CD1c-positive myeloid dendritic cell (primary cell): ENCODE results near the gene FHOD1.
A peak's percentile ranks its signal among the peaks of the same experiment; 100 is the strongest.

Experiments used
- DNase-seq: peaks from one replicate; pipeline ENCODE4 v3.0.0-alpha.2; 2016; ENCODE audit errors: extremely low spot score

The FHOD1 gene

DNA sequence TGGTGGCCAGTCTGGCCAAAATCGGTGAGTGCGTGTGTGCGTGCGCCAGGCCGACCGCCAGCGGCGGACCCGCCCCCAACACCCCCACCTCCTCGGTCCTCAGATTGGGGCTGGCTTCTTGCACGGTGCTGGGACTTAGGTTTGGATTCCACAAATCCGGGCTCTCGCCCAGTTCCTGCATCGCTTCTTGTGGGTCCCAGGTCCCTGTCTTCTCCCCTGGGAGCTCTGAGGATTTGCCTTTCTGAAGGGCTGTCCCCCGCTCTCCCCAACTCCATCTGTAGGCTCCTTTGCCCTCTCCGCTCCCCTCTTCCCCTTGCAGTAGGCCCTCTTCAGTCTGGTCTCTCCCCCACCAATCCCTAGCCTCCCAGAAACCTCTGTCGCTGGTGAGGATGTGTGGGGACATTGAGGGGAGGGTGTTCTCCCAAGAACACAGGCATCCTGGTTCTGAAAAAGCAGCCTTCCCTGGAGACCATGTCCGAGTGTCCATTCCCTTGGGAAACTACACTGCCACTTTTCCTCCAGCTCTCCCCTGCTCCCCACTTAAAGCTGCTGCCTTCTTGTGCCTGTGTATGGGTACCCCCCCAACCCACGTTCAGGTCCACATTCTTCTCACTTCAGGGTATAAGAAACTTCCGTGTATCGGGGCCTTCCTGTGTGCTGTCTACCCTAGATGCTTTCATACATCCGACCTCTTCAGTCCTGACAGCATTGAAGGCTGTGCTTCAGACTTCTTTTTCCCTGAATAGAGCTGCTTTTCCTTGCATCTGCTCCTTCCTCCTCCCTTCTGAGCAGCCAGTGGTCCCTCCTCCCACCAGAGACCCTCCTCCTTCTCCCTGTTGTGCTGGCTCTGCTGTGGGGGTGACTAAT, 2.1 kb upstream of the FHOD1 start:
- DNase-seq = no peak

DNA sequence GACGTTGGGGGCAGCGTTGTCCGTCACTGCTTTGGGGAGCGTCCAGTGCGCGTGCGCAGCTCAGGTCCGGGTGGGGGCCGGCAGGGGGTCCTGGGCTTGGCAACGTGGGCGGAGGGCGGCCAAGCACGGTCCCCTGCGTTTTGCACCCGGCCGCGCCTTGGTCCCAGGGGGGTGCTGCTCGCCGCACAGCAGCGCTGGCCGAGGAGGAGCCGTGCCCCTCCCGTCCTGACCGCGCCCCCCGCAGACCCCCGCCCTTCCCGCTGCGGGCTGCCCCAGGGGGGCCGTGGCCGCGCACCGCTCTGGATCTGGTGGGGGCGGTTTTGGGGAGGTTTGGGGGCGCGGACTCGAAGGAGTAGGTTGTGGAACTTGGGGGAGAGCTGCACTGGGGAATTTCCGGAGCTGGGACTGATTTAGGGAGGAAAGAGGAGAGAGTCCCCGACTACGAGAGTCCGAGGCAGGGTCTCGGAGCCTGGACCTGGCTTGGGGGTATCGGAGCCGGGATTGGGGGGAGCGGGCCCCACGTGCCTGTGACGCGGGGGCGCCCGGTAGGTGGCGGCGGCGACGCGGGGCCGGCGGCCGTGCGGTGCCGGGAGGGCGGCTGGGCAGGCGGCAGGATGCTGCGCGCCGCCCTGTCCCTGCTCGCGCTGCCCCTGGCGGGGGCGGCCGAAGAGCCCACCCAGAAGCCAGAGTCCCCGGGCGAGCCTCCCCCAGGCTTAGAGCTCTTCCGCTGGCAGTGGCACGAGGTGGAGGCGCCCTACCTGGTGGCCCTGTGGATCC, 1.3 kb upstream of the FHOD1 start, which contains the start of gene SLC9A5:
Gene SLC9A5, plus strand, starts transcription at position 579 of the 777 bp plus-strand sequence. Its CDS starts 36 bp downstream, at position 615.
- DNase-seq = peak; percentile 28

DNA sequence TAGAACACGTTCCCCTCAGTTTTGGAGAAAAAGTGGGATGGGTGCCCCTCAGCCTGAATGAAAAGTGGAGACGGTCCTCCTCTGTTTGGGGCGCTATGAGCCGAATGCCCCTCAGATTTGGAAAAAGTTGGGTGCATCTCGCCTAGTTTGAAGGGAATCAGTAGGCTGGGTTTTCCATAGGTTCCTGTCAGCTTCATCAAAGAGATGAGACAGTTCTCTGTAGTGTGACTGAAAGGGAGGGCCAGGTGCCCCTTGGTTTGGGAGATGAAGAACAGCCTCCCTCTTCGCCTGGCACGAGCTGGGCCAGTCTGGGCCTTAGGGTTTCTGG, 756 bp upstream of the FHOD1 start:
- DNase-seq = no peak

DNA sequence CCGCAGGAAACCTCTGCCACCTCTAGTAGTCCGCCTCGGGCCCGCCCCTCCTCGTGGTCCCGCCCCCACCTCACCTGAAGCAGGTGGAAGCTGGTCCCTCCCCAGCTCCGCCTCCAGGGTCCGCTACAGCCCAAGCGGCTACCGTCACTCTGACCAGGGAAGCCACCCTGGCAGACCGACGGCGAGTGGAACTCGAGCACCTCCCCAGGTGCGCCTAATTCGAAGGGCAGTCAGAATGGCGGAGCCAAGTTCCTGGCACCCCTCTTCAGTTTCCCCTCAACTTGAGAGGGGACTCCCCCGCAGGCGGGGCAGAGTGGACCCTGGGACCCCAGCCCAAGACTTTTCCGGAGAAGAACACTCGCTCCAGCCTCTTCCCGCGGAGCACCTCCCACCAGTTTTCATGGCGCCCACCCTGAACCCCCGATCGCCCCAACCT, 507 bp downstream of the FHOD1 start:
- DNase-seq = no peak

DNA sequence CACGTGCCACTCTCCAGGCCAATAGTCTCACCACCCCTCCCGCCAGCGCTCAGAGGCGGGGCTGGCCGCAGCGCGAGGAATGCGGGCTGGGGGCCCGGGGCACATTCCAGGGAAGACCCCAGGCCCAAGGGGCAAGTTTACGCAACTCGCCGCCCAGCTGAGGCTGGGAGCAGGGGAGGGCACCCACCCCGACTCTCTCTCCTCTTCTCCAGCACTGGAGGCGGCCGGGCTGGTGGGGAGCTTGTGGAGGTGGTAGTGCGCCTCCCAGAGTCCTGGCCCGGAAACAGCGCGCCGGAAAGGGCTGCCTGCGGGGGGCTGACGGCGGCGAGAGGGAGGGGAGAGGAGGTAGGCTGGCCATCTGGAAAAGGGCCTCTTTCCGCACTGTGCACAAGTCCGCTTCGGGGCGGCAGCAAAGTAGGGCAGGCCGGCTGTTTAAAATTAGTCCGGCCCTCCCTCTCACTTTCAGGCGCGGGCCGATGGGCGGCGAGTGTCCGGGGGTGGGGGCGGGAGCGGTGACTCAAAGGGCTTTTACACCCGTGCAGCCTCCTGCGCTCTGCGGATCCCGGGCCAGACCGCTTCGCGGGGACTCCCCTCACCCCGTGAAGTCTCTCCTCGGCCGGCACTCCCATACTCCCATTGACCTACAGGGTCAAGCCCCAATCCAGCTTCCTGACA, 1.1 kb downstream of the FHOD1 start:
- DNase-seq = peak; percentile 86

DNA sequence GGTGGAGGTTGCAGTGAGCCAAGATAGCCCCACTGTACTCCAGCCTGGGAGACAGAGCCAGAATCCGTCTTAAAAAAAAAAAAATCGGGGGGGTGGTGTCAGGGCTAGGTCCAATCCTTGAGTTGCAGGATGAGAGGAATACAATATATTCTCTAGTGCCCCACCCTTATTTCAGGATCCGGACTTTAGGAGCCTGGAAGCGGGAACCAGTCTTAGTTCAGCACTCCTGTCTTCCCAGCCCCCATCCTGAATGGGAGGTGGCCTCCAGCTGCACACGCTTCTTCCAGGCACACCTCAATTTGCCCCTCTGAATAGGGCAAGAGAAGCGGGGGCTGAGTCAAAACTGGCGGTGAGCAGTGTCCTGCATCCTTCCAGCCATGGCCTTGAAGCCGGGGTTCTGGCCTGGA, 1.6 kb downstream of the FHOD1 start:
- DNase-seq = no peak

DNA sequence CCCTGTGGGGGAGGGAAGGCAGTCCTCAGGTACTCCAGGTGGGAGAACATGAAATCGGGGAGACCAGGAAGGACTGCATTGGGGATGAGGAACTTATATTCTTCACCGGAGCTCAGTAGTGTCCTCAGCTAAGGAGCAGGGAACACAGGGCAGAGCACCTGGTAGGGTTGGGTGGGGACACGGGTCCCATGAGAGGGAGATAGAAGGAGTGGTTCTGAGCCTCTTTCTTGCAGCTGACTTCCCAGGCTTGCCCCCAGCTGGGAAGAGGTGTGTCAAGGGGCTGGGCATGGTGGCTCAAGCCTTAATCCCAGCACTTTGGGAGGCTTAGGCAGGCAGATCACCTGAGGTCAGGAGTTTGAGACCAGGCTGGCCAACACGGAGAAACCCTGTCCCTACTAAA, 2.1 kb downstream of the FHOD1 start:
- no peak for DNase-seq

DNA sequence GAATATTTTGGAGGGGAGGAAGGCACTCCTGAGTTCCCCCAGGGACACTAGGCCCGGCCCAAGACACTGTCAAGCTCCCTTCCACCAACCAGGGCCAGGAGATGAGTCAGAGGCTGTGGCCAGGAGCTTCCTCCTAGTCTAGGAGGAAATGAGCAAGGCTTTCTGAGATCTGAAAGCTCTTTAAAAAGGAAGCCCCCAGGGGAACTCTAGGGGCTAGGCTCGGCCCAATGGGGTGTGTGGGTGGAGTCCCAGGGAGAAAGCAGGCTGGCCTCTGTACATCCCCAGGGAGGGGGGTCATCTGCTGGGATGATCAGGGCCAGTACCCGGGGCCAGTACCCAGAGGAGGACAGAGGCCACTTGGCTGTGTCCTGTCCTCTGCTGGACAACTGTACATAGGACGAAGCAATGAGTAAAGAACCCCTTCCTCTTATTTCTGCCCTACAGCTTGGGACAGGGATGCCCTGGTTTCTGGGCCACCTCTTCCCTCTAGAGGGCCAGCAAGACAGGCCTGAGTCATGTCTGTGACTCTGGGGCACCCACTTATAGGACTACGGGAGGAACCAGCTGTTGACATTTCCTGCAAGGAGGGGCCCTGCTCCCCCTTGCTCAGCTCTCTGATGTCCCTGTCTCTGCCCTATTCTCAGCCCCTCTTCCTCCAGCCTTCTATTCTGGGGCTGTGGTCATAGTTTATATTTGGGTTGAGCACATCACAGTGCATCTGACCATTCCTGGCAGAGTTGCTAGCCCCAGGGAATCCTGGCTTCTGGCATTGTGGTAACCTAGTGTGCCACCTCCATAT, 2.7 kb downstream of the FHOD1 start:
- DNase-seq = peak; percentile 97

DNA sequence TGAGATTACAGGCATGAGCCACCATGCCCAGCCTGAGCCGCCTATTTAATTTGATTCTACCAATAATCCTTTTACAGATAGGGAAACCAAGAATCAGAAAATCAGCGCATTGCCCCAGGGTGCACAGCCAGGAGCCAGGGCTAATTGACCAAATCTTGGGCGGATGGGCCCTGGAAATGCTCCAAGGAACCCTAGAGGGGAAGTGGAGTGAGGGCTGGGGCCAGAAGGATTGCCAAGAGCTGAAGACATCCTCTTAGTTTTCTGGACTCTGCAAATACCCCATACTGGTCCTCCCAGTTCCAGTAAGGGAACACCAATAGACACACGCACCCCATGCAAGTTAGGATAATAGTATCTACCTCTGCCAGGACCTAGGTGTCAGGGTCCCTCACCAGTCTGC, 3.8 kb downstream of the FHOD1 start:
- DNase-seq = peak; percentile 63

DNA sequence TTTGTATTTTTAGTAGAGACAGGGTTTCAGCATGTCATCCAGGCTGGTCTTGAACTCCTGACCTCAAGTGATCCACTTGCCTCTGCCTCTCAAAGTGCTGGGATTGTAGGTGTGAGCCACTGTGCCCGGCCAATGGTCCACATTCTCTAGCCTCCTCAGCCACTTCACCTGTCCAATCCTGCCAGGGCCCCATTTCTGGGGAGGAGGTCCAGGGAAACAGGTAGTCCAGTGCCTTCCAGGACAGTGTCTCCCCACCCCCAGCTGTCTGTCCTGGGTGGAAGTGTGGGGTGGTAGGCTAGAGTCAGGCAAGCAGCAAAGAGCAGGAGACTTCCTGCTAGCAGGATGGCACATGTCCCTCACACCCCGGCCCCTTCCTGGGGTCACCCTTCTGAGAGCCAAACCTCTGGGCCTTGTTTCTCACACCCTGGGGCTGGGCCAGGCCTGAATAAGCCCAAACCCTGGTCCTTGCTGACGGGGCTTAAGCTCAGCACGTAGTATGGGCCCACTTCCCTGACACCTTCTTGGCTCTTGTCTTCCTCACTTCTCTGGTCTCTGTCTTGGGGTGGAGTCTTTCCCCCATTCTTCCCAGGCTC, 5.0 kb downstream of the FHOD1 start:
- no peak for DNase-seq

DNA sequence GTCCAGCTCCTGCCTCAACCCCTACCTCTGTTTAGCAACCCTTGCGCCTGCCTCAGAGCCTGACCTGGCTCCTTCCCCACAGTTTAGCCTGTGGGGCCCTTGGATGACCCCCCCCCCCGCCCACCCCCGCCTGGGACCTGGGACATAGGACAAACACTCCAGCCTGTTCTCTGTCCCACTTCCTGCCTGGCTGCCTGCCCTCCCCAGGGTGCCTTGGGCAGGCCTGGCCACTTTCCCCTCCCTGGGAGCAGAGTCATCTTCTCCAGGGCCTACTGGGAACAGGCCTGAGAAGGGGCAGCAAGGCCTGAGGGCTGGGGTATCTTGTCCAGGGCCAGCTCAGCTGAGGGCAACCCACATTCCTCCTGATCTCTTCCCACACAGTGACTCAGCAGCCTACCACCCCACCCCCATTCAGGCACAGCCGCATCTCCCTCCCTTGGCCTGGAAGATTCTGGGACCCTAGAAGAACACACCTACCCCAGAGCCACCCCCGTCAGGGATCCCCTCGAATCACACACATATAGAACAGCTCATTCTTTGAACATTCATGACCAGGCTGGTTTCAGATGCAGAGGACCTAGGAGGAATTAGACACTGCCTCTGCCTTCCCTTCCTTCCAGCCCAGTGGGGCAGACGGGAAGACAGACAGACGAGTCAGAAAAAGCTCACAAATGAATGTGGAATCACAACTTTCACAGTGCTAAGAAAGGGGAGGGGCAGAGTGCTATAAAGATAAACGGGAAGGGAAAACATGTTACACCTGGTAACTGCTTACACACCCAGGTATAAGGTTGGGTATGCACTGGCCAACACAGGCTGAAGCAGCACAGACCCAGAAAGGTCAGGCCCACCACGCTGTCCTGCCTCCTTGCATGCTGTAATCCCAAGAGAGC, 6.0 kb downstream of the FHOD1 start:
- DNase-seq = peak; percentile 36

DNA sequence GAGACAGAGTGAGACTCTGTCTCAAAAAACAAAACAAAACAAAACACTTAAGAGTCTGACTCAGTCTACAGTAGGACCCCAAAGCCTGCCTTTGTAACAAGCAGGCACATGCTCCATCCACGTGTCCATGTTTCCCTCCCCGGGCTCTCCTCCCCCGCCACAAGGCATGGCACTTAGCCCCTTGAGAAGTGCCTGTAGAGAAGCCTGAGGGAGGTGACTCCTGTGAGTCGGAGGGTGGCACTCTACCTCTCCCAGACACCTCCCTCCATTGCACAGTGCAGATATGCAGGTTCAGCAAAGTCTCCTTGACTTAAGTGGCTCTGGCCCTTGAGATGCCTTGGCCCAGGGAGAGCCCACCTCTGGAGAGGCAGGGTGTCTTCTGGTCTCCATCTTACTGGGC, 6.8 kb downstream of the FHOD1 start:
- no peak for DNase-seq

DNA sequence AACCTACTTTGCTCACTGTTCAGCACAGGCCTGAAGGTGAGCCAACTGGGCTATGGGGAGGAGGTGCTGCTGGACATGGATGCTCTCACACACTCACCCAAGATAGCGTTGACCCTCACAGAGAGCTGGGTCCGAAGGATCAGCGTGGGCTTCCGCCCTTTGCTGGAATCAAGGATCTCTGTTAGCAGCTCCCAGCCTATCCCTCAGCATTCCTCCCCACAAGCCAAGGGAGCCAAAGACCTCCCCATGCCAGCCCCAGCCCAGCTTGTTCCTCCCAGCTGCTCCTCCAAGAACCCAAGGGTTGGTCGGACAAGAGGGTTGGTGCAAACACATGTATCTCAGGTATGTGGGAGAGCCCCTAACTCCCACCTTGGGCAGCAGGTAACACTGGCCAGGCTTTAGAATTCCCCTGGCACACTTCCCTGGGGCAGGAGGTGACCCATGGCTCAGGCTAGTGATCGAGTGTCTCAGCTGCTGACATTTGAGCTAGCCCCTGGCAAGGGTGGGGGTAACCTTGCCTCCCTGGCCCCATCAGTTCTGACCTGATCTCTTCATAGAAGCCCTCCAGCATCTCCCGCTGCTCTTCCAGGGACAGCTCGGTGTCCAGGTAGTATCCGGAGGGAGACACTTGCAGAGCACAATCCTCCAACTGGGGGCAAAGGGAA, 8.3 kb downstream of the FHOD1 start:
- DNase-seq = no peak

DNA sequence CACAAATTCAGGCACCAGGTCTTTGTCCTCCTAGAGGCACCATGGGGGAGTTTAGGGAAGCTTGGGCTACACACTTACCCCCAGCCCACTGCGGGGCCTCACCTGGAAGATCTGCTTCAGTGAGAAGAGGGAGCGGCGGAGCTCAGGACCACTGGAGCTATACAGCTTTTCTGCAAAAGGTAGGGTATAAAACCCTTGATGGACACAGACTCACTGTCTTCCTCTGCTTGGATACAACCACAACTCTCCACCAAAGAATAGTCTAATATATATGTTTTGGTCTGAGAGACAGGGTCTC, 9.1 kb downstream of the FHOD1 start:
- no peak for DNase-seq

DNA sequence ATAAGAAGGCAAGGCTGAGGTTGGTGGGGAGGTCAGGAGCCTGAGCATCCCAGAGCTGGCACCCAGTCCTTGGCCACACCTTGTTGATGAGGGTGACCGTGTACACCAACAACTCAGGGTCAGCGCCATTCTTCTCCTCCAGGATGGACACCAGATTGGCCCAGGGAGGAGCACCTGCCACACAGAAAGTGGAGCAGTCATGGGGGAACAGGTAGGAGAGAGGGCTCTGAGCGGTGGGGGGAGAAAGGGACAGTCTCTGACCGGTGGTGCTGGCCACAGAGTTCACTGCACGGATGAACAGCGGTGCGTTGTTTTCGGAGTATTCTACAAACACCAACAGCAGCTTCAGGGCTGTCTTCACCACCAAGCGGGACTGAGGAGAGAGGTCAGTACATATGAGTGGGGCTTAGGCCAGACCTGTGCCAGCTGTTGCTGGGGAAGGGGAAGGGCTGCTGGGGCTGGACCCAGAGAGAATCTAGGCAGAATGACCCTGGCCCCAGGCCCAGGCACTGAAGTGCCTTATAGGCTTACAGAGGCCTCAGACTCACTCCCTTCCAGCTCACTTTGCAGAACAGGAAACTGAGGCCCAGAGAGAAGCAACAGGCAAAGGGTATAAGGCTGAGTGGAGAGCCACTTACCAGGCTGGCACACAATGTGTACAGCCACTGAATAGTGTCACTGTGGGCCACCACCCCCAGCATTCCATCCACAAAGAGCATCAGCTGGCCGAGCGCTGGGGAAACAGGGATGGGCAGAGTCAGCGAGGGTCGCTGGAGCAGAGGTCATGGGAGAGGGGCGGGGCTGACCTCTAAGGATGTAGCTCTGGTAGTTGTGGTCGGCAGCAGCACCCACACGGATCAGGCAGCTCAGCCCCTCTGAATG, 9.6 kb downstream of the FHOD1 start:
- no peak for DNase-seq

DNA sequence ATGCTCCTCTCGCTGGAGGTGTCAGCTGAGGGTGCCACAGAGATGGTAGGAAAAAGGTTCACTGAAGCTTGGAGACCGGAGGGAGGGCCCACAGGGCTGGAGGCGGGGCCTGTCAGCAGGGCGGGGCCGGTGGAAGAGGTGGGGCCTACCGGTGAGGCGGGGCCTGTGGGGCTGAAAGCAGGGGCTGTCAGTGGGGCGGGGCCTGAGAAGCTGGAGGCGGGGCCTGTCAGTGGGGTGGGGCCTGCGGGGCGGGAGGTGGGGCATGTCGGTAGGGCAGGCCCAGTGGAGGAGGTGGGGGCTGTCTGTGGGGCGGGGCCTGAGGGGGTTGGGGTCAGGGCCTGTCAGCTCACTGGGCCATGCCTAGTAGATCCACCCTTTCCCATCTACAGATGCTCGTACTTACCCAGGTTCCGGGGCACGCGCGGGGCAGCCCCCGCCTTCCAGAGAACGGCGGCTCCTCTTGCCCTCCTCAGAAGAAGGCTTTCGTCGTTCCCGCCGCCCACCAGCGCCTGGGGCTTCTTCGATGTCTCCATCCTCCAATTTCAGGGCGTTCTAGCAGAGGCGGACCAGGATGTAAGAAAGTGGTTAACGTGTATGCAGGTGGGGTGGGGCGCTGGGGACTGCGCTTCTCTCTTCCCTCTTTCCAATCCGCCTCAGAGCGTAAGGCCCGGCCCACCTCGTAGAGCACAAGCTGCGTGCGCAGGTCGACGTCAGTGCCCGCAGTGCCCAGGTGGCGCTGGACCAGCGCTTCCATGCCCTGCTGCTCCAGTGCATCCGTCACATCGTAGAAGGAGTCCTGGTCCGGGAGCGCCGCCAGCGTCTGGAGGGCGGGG, 10.5 kb downstream of the FHOD1 start:
- DNase-seq = peak; percentile 63

DNA sequence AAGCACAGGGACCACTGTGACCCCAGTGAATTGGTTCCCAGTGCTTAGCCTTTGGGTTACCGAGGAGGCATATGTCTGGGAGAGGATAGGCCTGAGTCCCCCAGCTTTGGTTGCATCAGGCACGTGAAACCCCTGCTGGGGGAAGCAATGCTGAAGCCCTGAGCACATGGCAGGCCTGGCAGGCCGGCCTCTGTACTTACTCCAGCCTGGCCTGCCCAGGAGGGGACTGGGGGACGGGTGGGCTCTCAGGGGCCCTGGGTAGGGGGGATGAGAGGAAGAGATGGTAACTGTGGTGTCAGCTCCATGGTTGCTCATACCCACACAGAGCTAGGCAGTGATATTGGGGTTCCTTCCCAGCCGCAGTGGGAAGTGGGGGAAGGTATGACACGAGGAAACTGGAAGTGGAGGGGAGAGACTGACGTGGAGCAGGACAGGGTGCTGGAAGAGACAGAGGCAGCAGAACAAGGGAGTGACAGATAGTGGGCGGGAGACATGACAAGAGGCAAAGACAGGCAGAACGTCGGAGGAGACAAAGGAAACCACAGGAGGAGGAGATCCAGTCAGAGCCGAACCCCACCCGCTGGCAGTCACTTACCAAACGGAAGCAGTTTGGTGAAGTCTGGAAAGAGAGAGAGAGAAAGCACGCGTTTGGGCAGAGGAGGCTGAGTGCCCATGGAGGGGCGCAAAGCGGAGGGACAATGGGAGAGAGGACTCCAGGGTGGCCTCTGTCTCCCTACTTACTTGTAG, 11.3 kb downstream of the FHOD1 start:
- DNase-seq = peak; percentile 10
